K562 (cell line): ENCODE data around the gene UBE2J2. TPM values are rescaled to one million over a fixed set of nuclear protein-coding genes. Genes with fewer than 3 reads are reported as not detected.

Experiments used
- ATAC-seq: fragments of 200-7000 bp; cut with Tn5 transposase; 3 replicates; pipeline ENCODE4 v1.9.1; 2020; ENCODE audit warnings: moderate library complexity
- BruUV-seq: library from RNA; stranded (reverse); fragments of 400-500 nt; replicated peaks from 2 replicates; lab custom pipeline; 2021; lab: Mats Ljungman, UMichigan
- CTCF ChIA-PET: fragments of 300-600 bp; formaldehyde crosslinking; extraction: SDS; loops from one replicate; lab custom pipeline; 2021; ENCODE audit warnings: low intra/inter-chr PET ratio; lab: Yijun Ruan, JAX
- POLR2A ChIA-PET: fragments of 300-600, 350-650 bp; sonication (Branson Sonifier 250); formaldehyde crosslinking; extraction: SDS; loops from one replicate; lab custom pipeline; 2021; ENCODE audit warnings: antibody characterized with exemption, inconsistent platforms; lab: Yijun Ruan, JAX
- DNase-seq, 4 experiments: peaks; one replicate each; pipeline versions ENCODE4 v3.0.0 to v3.0.0-alpha.2; 2011 to 2018; ENCODE audit warnings: low spot score in 3 of 4, mixed read lengths in 3 of 4; ENCODE audit errors: extremely low read depth in 1 of 4
- FAIRE-seq: peaks from 2 replicates; lab custom pipeline; 2011; peaks lifted over from hg19 to GRCh38; lab: Jason Lieb, UNC
- H2AFZ ChIP-seq: 2 replicates; pipeline ENCODE4 v1.6.0; 2011; ENCODE audit warnings: low read depth, low read length, control low read depth, inconsistent platforms
- H3K27ac ChIP-seq: fragments of 200-600 bp; 3 replicates; pipeline ENCODE4 v1.8.0; 2011; ENCODE audit warnings: low read depth, mild to moderate bottlenecking, control low read depth, inconsistent platforms, low read length, moderate library complexity, mixed read lengths; ENCODE audit errors: extremely low read depth
- H3K27me3 ChIP-seq, 2 experiments: fragments of 300-600 bp in 1 of 2; 2 replicates in 1 of 2; 3 replicates in 1 of 2; pipeline versions ENCODE4 v1.6.0 to v1.8.0; 2011; ENCODE audit warnings: inconsistent platforms in 2 of 2, low read length in 2 of 2, mild to moderate bottlenecking in 1 of 2, mixed read lengths in 1 of 2, moderate library complexity in 1 of 2; ENCODE audit not compliant: control insufficient read depth in 2 of 2, insufficient read depth in 2 of 2
- H3K36me3 ChIP-seq: fragments of 300-600 bp; 3 replicates; pipeline ENCODE4 v1.8.0; 2011; ENCODE audit warnings: mild to moderate bottlenecking, low read length, inconsistent platforms; ENCODE audit not compliant: control insufficient read depth, insufficient read depth
- H3K4me1 ChIP-seq, 2 experiments: fragments of 200-600 bp in 1 of 2; replicated peaks in 1 of 2; 2 replicates in 1 of 2; 3 replicates in 1 of 2; pipeline versions ENCODE4 v1.5.1 to v1.8.0; 2011; ENCODE audit warnings: inconsistent platforms in 2 of 2, low read length in 2 of 2, mild to moderate bottlenecking in 1 of 2, mixed read lengths in 1 of 2, moderate library complexity in 1 of 2; ENCODE audit not compliant: control insufficient read depth in 2 of 2, insufficient read depth in 2 of 2
- H3K4me2 ChIP-seq: 2 replicates; pipeline ENCODE4 v1.6.1; 2011; ENCODE audit warnings: low read length, control low read depth, inconsistent platforms, mixed read lengths; ENCODE audit not compliant: insufficient read depth
- H3K4me3 ChIP-seq: fragments of 200-600 bp; sonication (generic), shearing (Covaris generic); 2 replicates; pipeline ENCODE4 v1.5.1; 2016; ENCODE audit warnings: control low read depth, inconsistent platforms
- H3K79me2 ChIP-seq: fragments of 200-600 bp; 3 replicates; pipeline ENCODE4 v1.8.0; 2011; ENCODE audit warnings: low read length, inconsistent platforms; ENCODE audit not compliant: control insufficient read depth, insufficient read depth
- H3K9ac ChIP-seq, 2 experiments: 2 replicates each; pipeline versions ENCODE4 v1.6.0 to v1.6.1; 2011; ENCODE audit warnings: low read depth in 2 of 2, low read length in 2 of 2, control low read depth in 1 of 2, inconsistent platforms in 1 of 2, mild to moderate bottlenecking in 1 of 2, mixed read lengths in 1 of 2; ENCODE audit not compliant: insufficient read depth in 1 of 2
- H3K9me1 ChIP-seq: one replicate; pipeline ENCODE4 v1.6.0; 2011; ENCODE audit warnings: inconsistent platforms, mild to moderate bottlenecking, low read length, moderate library complexity; ENCODE audit not compliant: control insufficient read depth, insufficient read depth
- H3K9me3 ChIP-seq: replicated peaks from 2 replicates; pipeline ENCODE4 v1.5.1; 2011; ENCODE audit warnings: low read depth, low read length, inconsistent platforms; ENCODE audit not compliant: control insufficient read depth, insufficient read depth
- H4K20me1 ChIP-seq: replicated peaks from 2 replicates; pipeline ENCODE4 v1.6.1; 2011; ENCODE audit warnings: low read length, inconsistent platforms, mixed read lengths; ENCODE audit not compliant: control insufficient read depth, insufficient read depth
- FIP1L1 ChIP-seq: fragments of 200-400 bp; formaldehyde crosslinking; IDR thresholded peaks from 2 replicates; pipeline ENCODE4 v1.6.1; 2018; ENCODE audit warnings: mild to moderate bottlenecking, low read depth, low read length; ENCODE audit not compliant: poor library complexity, severe bottlenecking
- GATA2 ChIP-seq: sonication (generic); formaldehyde crosslinking; IDR thresholded peaks from 2 replicates; pipeline ENCODE4 v1.4.0; 2020; ENCODE audit warnings: mild to moderate bottlenecking, missing genetic modification reagents
- KDM5B ChIP-seq: fragments of 200-600 bp; sonication (generic); IDR thresholded peaks from 2 replicates; pipeline ENCODE4 v1.6.1; 2012; ENCODE audit warnings: low read depth, mild to moderate bottlenecking, moderate library complexity, low read length, control low read depth, inconsistent platforms; ENCODE audit not compliant: insufficient replicate concordance
- PHF21A ChIP-seq: fragments of 450-650 bp; IDR thresholded peaks from 2 replicates; pipeline ENCODE4 v1.6.1; 2017; ENCODE audit warnings: low read depth, borderline replicate concordance
- POLR2AphosphoS5 ChIP-seq: IDR thresholded peaks from 2 replicates; pipeline ENCODE4 v1.6.1; 2011; ENCODE audit warnings: mild to moderate bottlenecking, low read depth, low read length, moderate library complexity; ENCODE audit not compliant: control insufficient read depth, insufficient read depth
- PTRF ChIP-seq: fragments of 450-650 bp; IDR thresholded peaks from 2 replicates; pipeline ENCODE4 v1.6.1; 2016; ENCODE audit warnings: mild to moderate bottlenecking, missing genetic modification characterization, missing compliant biosample characterization
- RBFOX2 ChIP-seq: fragments of 200-400 bp; formaldehyde crosslinking; IDR thresholded peaks from 2 replicates; pipeline ENCODE4 v1.6.1; 2017; ENCODE audit warnings: low read depth, mild to moderate bottlenecking, low read length, moderate library complexity
- SMAD3 ChIP-seq: fragments of 450-650 bp; formaldehyde crosslinking; conservative IDR thresholded peaks from 2 replicates; pipeline ENCODE4 v1.4.0; 2020; ENCODE audit warnings: mild to moderate bottlenecking
- SNAPC5 ChIP-seq: fragments of 250-450 bp; sonication (Bioruptor Pico); IDR thresholded peaks from 2 replicates; pipeline ENCODE4 v1.8.0; 2021; ENCODE audit warnings: moderate library complexity, mild to moderate bottlenecking, inconsistent platforms
- TFAP4 ChIP-seq: sonication (generic); formaldehyde crosslinking; IDR thresholded peaks from 2 replicates; pipeline ENCODE4 v1.8.0; 2022; ENCODE audit warnings: missing genetic modification reagents, mild to moderate bottlenecking, moderate library complexity, borderline replicate concordance
- ZBTB17 ChIP-seq: fragments of 450-650 bp; formaldehyde crosslinking; IDR thresholded peaks from 2 replicates; pipeline ENCODE4 v1.4.0; 2020; ENCODE audit warnings: mild to moderate bottlenecking
- ZNF165 ChIP-seq: fragments of 250-450 bp; sonication (Bioruptor Pico); IDR thresholded peaks from 2 replicates; pipeline ENCODE4 v1.4.0; 2020; ENCODE audit warnings: borderline replicate concordance
- ZNF23 ChIP-seq: fragments of 250-450 bp; sonication (Bioruptor Pico); IDR thresholded peaks from 2 replicates; pipeline ENCODE4 v1.4.0; 2020; ENCODE audit warnings: mild to moderate bottlenecking
- ZNF561 ChIP-seq: fragments of 450-650 bp; formaldehyde crosslinking; conservative IDR thresholded peaks from 2 replicates; pipeline ENCODE4 v1.4.0; 2020; ENCODE audit warnings: mild to moderate bottlenecking, moderate library complexity
- WGBS: fragments of 100-300 bp; shearing (Covaris generic); methylation state at CpG from one replicate; pipeline ENCODE4 v1.1.6; 2016; ENCODE audit warnings: low coverage, mixed read lengths; ENCODE audit not compliant: insufficient coverage; ENCODE audit errors: missing lambda C conversion rate; 5-methylcytosine and 5-hydroxymethylcytosine counted together
- in situ Hi-C: fragments of 300-500 bp; cut with MboI; formaldehyde crosslinking; loops from 4 replicates; pipeline ENCODE4 v1.15.0; 2018; ENCODE audit warnings: inconsistent platforms, mixed read lengths
- intact Hi-C: fragments of 100-400 bp; cut with micrococcal nuclease; formaldehyde crosslinking; loops from 2 replicates; pipeline ENCODE4 v1.14.2; 2022
- polyA plus RNA-seq, 8 experiments: library from polyadenylated mRNA; depleted of rRNA in 4 of 8; stranded (reverse) in 5 of 8; unstranded in 3 of 8; fragments of >200 nt; fragmentation: Nextera tagmentation in 2 of 8; fragmentation: Illumina TruSeq in 1 of 8; extraction: Ambion mirVana in 2 of 8; extraction: Trizol in 1 of 8; gene quantifications; 2 replicates each; pipeline versions ENCODE4 v1.2.1 to v1.2.3, GENCODE V29; 2011 to 2014; ENCODE audit warnings: inconsistent platforms in 1 of 8, missing spikeins in 1 of 8
- total RNA-seq, 7 experiments: library from RNA; depleted of rRNA in 6 of 7; stranded (reverse); fragments of >200 nt in 6 of 7; fragmentation: Illumina TruSeq in 2 of 7; extraction: Trizol in 2 of 7; gene quantifications; 2 replicates each; pipeline versions ENCODE4 v1.2.1 to v1.2.3, GENCODE V29; 2011 to 2021; ENCODE audit warnings: low replicate concordance in 1 of 7

The UBE2J2 gene
- total and polyA plus RNA-seq, 9 of the 15 experiments (the other 6 are each of a cell fraction or from before 2014, with no cell fraction given): 0.93 to 112 (median 75.5) TPM

- ChIA-PET CTCF (no interaction called here), POLR2A (interaction anchor here (1.3 kb wide), 1 partner anchor 23 kb away, joined by 5 read pairs; no protein-coding TSS in a partner anchor)
- 96% methylated on average over 28 of the region's 30 CpGs for WGBS
- TF ChIP-seq ZNF165 (CRISPR knock-in tag) (no peak), FIP1L1 (peak; percentile 27), RBFOX2 (peak; percentile 21; the same call in 1 of the 2 replicates), POLR2AphosphoS5 (0 out of 2 replicates have a peak, but pooled peaks have one; percentile 8)
- Histone ChIP-seq H2AFZ (no peak overlapping the region), H3K79me2 (peaks cover 83% of the 10 kb centered on the region), H3K4me3 (no peak overlapping the region), H3K27ac (no peak overlapping the region), H3K9me3 (peaks cover 5% of the 10 kb centered on the region), H3K4me1 (peaks cover 6 to 68% of the 10 kb centered on the region in 2 experiments; a peak in 4 of 5 replicates), H3K27me3 (no peaks in the 10 kb centered on the region), H3K36me3 (peaks cover 71% of the 10 kb centered on the region; the same call in 2 of the 3 replicates), H4K20me1 (peaks cover 6% of the 10 kb centered on the region; the same call in 1 of the 2 replicates), H3K4me2 (no peak overlapping the region), H3K9ac (no peak overlapping the region; a peak in 1 of 4 replicates), H3K9me1 (no peaks in the 10 kb centered on the region)
- in situ Hi-C loops: no loop called here
- ATAC-seq (no peak), FAIRE-seq (no peak), DNase-seq (no peak)
- intact Hi-C loops: no loop called here
- no TSS peak for BruUV-seq
These were observed 45.5 kb downstream of the UBE2J2 start for GRCh38 chr1:1228187-1228586.

GRCh38 chr1:1227386-1227785 lies 46.3 kb downstream of the UBE2J2 start:
- H3K79me2 ChIP-seq: peaks cover 79% of the 10 kb centered on the region
- intact Hi-C loops: no loop called here
- no peak for ATAC-seq
- no peaks in the 10 kb centered on the region for H3K9me3 ChIP-seq
- no TSS peak for BruUV-seq
- no peaks in the 10 kb centered on the region for H3K9me1 ChIP-seq
- H4K20me1 ChIP-seq: peaks cover 9% of the 10 kb centered on the region; the same call in 1 of the 2 replicates
- DNase-seq: no peak
- FAIRE-seq: no peak
- no peaks in the 10 kb centered on the region for H3K27me3 ChIP-seq
- no peak overlapping the region for H3K27ac ChIP-seq
- H3K4me2 ChIP-seq: no peak overlapping the region
- in situ Hi-C loops: no loop called here
- H3K4me3 ChIP-seq: no peak overlapping the region
- peak overlapping the region in 1 of 2 experiments; percentile 50; a peak in 1 of 4 replicates for H3K9ac ChIP-seq
- H3K4me1 ChIP-seq: peaks cover 6 to 67% of the 10 kb centered on the region in 2 experiments; a peak in 4 of 5 replicates
- ChIA-PET CTCF (no interaction called here), POLR2A (interaction anchor here (1.1 to 1.8 kb wide), 3 partner anchors 14 to 58 kb away, joined by 3 to 5 read pairs (median 4); no protein-coding TSS in a partner anchor)
- H2AFZ ChIP-seq: no peak overlapping the region
- 96% methylated on average over 20 of the region's 25 CpGs for whole genome bisulfite sequencing
- peaks cover 76% of the 10 kb centered on the region; the same call in 2 of the 3 replicates for H3K36me3 ChIP-seq
- TF ChIP-seq PHF21A: no peak
- TF ChIP-seq GATA2: no peak
- TF ChIP-seq ZNF561: no peak
- no peak for TF ChIP-seq KDM5B
- no peak for TF ChIP-seq ZBTB17
- TF ChIP-seq ZNF23 (CRISPR knock-in tag): no peak
- TF ChIP-seq SNAPC5 (CRISPR knock-in tag): no peak
- no peak for TF ChIP-seq PTRF (tag)
- no peak for TF ChIP-seq TFAP4
- no peak for TF ChIP-seq SMAD3 (CRISPR knock-in tag)
